GM18951 (cell line): ENCODE data around the gene TPST1.

Experiments
- POLR2A ChIP-seq: IDR thresholded peaks from 4 replicates; pipeline ENCODE4 v1.6.1; 2011; ENCODE audit warnings: mild to moderate bottlenecking; ENCODE audit not compliant: insufficient read length, insufficient read depth; ENCODE audit errors: extremely low read depth
- in situ Hi-C: fragments of 300-500 bp; cut with MboI; formaldehyde crosslinking; loops from one replicate; pipeline ENCODE4 v1.12.0; 2022; ENCODE audit warnings: low sequenced_read_pairs, mixed read lengths, inconsistent platforms; ENCODE audit not compliant: unreplicated experiment

The TPST1 gene

DNA sequence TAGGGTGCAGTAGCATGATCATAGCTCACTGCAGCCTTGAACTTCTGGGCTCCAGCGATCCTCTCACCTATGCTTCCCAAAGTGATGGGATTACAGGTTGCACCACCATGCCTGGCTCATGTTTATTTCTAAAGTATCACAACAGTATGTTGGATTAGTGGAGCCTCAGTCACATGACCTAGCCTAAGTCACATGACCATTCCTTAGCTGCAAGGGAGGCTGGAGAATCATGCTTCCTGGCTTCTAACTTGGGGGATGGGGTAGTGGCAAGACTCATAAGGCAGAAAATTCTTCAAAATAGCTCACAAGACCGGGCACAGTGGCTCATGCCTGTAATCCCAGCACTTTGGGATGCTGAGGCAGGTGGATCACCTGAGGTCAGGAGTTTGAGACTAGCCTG, 26.9 kb upstream of the TPST1 start:
- TF ChIP-seq POLR2A: no peak
- in situ Hi-C loops: no loop called here

DNA sequence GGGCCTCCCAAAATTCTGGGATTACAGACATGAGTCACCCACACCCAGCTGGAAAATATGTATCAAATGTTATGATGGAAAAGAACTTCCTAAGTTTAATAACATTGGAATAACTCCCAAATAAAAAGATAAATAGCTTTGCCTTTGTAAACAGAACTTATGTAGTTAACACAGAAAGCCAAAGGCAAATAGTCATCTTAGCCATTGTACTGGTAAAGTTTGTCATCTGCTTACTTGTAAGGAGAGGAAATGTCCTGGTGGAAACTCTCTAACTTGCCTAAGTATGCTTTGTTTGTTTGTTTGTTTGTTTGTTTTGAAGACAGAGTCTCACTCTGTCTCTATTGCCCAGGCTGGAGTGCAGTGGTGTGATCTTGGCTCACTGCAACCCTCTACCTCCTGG, 23.8 kb upstream of the TPST1 start:
- in situ Hi-C loops: no loop called here
- TF ChIP-seq POLR2A: no peak

DNA sequence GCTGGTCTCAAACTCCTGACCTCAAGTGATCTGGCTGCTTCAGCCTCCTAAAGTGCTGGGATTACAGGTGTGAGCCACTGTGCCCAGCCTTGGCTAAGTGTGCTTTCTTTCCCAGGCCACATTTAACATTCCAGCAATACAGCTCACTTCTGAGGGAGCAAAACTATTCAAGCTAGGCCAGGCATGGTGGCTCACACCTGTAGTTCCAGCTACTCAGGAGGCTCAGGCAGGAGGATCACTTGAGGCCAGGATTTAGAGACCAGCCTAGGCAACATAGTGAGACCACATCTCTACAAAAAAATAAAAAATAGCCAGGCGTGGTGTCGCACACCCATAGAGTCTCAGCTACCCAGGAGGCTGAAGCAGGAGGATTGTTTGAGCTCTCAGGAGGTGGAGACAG, 23.3 kb upstream of the TPST1 start:
- in situ Hi-C loops: no loop called here
- TF ChIP-seq POLR2A: no peak

DNA sequence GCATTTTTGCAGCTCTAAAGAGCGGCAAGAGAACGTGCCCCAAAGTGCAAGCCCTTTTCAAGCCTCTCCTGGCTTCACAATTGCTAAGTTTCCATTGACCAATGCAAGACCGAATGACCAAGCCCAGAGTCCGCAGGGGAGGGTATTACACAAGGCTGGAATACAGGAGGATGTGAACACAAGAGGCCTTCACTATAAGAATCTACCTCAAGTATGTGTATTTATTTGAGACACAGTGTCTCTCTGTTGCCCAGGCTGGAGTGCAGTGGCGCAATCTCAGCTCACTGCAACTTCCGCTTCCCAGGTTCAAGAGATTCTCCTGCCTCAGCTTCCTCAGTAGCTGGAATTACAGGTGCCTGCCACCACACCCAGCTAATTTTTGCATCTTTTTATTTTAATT, 22.2 kb upstream of the TPST1 start:
- TF ChIP-seq POLR2A: no peak
- in situ Hi-C loops: no loop called here

DNA sequence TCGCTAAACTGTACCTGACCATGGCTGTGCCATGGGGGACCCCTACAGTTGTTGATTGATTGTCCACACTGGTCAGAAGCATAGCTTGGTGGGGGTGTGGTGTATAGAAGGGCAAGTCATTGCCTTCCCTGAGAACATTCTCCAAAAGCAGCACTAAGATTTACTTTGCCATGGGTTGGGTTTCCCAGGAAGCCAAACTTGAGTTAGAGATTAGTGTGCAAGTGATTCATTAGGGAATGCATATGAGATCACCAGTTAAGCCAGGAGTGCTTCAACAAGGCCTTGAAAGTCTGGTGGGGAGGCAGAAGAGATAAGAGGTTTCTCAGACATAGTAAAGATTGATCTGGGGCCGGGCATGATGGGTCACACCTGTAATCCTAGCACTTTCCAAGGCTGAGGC, 21.4 kb upstream of the TPST1 start:
- in situ Hi-C loops: no loop called here
- no peak for TF ChIP-seq POLR2A

DNA sequence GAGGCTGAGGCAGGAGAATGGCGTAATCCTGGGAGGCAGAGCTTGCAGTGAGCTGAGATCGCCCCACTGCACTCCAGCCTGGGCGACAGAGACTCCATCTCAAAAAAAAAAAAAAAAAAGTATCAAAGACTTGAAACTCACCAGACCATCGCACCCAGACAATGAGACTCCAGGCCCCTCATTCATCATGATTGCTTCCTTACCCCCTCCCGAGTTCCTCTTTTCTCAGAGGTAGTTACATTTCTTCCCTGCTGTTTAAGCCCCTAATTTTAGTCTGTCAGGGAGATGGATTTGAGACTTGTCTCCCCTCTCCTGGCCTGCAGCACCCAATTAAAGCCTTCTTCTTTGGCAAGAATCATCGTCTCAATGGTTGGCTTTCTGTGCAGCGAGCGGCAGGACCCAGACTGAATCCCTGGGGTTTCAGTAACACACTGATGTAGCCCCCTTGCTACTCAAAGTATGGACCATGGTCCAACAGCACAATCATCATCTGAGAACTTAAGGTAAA, 19.4 kb upstream of the TPST1 start:
- in situ Hi-C loops: no loop called here
- no peak for TF ChIP-seq POLR2A

DNA sequence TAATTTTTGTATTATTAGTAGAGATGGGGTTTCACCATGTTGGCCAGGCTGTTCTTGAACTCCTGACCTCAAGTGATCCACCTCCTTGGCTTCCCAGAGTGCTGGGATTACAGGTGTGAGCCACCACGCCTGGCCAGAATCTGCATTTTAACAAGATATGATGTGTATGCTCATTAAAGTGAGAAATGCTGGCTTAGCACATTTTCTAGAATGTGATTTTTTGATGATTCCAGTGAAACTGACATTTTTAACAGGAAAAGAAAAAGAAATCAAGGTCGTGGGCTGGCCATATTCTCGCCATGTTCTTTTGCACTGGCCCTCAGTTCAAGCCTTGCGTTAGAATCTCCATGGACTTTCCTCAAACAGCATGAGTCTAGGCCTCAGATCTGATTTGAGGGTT, 18.1 kb upstream of the TPST1 start:
- in situ Hi-C loops: no loop called here
- TF ChIP-seq POLR2A: no peak

DNA sequence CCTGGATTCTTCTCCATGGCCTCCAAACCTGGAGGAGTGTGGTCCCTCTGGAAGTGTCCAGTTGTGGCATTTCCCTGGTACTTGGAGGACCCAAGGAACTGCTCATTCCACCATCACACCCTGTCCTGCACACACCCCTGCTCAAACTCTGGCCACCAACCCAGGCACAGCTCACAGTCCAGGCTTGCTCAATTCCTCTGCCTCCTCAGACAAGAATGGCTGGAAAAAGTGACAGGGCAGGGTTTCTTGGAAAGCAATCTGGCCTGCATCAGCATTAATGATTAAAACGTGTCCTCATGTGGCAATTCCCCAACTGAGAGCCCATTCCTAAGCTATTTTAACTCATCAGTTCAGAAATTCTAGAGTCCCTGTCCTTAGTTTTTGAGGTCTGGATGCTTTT, 17.2 kb upstream of the TPST1 start:
- no peak for TF ChIP-seq POLR2A
- in situ Hi-C loops: no loop called here

DNA sequence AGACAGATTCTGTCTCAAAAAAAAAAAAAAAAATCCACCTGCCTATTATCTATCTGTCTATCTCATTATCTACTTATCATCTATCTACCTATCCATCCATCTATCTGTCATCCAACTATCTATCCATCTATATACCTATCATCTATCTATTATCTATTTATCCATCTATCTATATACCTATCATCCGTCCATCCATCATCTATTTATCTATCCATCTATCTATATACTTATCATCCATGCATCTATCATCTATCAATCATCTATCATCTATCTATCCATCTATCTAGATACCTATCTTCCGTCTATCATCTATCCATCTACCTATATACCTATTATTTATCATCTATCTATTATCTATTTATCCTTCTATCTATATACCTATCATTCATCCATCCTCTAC, 16.5 kb upstream of the TPST1 start:
- in situ Hi-C loops: no loop called here
- TF ChIP-seq POLR2A: no peak

DNA sequence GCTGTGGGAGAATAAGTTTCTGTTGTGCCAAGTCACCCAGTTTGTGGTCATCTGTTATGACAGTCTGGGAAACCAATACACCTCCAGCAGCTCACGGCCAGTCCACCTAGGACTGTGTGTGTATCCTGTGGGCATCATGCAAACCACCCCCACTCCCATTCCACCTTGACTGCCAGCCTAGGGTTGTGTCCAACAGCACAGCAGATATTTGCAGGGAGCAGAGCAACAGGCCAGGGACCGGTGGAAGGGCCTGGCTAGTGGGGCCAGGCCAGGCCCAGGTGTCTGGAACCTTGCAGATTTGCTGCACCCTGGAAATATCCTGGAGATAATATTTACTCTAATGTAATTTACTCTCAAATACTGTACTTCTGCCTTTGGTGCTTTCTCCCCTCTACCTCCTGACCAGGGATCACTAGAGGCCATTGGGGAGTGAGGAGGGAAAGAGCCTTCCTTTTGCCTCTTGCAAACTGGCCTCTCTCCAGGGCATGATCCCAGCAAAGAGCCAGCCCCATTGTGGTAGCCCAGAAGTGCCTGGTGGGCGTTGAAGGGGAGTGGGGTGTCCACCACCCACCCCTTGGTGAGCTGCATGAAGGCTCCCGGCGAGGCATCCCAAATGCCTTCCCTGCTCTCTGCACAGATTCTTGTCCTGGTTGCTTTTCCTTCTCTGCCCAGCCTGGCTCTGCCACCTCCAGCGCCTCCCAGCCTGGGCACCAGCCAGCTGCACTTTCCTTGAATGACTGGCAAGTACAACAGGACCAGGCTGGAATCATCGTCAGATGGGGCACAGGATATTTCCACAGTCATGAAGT, 15.2 kb upstream of the TPST1 start:
- no peak for TF ChIP-seq POLR2A
- in situ Hi-C loops: no loop called here

DNA sequence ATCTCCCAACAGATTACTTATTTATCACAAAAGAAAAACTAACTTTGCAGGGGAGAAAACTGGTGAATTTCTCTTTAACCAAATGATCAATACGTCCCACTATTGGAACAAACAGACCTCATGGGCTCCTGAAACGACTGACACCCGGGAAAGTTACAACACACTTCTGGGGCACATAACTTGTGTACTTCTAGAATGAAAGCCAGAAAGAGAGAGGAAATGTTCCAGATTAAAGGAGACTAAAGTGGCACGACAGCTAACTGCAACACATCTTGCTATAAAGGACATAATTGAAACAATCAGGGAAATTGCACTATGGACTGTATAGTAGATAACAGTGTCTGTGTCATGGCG, 14.7 kb upstream of the TPST1 start:
- TF ChIP-seq POLR2A: no peak
- in situ Hi-C loops: no loop called here

DNA sequence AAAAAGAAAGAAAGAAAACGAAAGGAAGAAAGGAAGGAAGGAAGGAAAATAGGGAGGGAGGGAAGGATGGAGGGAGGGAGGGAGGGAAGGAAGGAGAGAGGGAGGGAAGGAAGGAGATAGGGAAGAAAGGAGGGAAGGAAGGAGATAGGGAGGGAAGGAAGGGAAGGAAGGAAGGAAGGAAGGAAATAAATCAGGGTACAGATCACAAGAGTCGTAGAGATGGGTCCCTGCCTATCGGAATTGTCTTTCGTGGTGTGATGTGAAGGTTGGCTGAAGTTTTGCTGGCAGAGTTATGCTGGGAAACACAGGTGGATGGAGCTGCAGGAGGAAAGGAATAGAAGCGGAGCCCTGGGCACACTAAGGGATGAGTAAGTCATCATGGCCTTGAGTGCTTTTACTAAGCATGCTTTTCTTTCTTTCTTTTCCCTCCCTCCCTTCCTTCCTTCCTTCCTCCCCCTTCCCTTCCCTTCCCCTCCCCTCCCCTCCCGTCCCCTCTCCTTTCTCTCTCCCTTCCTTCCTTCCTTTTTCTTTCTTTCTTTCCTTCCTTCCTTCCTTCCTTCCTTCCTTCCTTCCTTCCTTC, 11.9 kb upstream of the TPST1 start:
- in situ Hi-C loops: no loop called here
- TF ChIP-seq POLR2A: no peak

DNA sequence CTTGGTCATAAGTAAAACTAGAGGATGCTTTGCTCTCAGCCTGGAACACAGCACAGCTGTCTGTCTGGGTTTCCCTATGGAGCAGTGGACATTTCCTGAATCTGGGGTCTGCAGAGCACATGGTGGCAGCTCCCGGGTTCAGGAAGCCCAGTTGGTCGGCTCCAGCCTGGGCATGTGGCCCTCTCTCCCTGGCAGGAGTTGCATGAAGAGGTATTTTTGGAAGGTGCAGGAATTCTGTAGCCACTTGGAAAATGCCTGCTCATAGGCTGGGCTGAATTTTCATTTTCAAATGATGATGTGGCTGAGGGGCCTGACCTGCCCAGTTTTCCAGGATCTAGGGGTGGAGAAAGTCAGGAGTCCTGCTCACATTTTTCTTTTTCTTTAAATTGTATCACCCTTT, 6.7 kb upstream of the TPST1 start:
- TF ChIP-seq POLR2A: no peak
- in situ Hi-C loops: no loop called here

DNA sequence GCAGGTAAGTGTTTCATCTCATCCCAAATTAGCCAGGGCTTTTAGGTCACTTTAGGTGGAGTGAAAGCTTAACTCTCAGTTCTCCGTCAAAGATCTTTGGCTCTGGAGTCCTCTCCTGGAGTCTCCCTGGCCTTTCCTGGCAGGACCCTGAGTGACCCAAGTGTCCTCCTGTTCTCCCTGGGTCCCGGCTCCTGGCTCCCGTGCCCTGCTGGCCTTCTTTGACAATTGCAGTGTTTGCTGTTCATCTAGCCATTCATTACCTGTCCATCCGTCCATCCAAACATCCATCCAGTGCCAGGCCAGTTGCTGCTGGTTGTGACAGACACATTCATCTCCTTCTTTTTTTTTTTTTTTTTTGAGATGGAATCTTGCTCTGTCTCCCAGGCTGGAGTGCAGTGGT, 6.2 kb upstream of the TPST1 start:
- in situ Hi-C loops: no loop called here
- TF ChIP-seq POLR2A: no peak
